Head of caudate nucleus (tissue), 42 donors: ENCODE measurements around the gene SULT2B1.
"Not testable (repeated sequence)": the region's sequence is repeated elsewhere in the genome, so short reads cannot be mapped to it uniquely, and the experiment has no call there.

Experiments
- DNase-seq, 42 donors: peaks; one replicate each; pipeline versions ENCODE4 v3.0.0 to v3.0.0-alpha.2; 2020 to 2021; ENCODE audit warnings: mixed read lengths in 7 of 42
- intact Hi-C: fragments of 100-400 bp; cut with DNase I; formaldehyde crosslinking; loops from one replicate; pipeline ENCODE4 v1.15.0; 2022

Gene SULT2B1

GRCh38 chr19:48551437-48552302 lies at the start of gene SULT2B1:
Gene SULT2B1 (plus strand): TSS chr19:48552172. CDS start chr19:48552253, 81 bp downstream.
- intact Hi-C loops: no loop called here
- no peak for DNase-seq

DNA sequence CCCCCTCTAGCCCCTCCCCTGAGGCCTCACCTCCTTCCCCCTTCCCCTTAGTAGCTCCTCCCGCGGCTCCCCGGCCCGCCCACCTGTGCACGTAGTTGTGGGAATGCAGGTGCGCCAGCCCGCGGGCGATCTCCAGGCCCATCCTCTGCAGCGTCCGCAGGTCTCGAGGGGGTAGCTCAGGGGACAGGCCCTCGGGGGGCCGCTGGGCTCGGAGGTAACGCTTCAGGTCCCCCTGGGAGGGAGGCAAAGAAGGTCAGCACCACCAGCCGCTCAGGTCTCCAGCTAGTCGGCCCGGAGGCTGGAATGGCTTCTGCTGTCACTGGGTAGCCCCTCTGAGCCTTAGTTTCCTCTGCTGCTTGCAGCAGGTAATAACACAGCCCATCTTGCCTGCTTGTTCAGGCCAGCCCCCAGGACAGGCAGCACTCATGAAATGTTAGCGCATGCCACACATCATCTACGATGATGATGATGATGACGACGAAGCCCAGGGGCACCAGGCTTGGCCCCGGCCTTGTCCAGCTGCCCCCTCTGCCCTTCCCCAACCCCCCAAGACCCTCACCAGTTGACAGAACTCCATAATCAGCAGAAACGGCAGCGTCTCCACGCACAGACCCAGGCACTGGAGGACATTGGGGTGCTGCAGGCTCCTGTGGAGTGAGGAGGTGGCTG lies 49.5 kb upstream of the SULT2B1 start:
- peak in 1 of 42 donors; percentile 24 for DNase-seq
- intact Hi-C loops: no loop called here

- intact Hi-C loops: no loop called here
- DNase-seq: no peak
These were observed 45.7 kb upstream of the SULT2B1 start for GRCh38 chr19:48506138-48506733.

- no peak for DNase-seq
- intact Hi-C loops: no loop called here
These were observed 44.0 kb upstream of the SULT2B1 start for GRCh38 chr19:48507911-48508439.

DNA sequence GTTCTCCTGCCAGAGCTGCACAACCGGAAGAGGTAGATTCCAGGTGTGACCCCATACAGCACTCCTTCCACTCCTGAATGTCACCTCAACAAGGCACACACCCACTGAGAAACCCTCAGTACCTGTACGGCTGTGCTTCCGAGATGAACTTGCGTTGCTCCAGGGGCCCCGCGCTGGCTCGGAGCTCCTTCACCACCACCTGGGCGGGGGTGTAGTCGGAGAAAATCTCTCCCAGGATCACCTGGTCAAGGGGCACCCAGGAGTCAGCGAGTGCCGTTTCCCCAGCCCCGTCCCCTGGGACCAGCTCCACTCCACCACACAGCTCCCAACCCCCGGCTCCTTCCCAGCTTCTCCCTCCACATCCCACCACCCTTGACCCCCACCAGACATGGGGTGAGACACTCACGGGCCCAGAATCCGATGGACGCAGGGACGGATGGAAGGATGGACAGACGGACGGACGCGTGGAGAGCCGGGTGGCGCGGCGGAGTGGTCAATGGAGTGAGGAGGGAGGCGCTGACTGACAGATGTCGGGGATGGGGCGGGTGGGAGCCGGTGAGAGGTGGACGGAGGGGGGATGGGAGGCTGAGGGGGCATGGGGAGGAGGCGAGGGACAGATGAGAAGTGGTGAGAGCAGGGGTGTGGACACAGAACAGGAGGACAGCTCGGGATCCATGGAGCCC lies 43.1 kb upstream of the SULT2B1 start:
- DNase-seq: no peak
- intact Hi-C loops: no loop called here

- peak in 35 of 42 donors; percentile 33 to 86 (median 61) for DNase-seq
- intact Hi-C loops: no loop called here
These were observed 42.3 kb upstream of the SULT2B1 start for GRCh38 chr19:48509467-48510194.

DNA sequence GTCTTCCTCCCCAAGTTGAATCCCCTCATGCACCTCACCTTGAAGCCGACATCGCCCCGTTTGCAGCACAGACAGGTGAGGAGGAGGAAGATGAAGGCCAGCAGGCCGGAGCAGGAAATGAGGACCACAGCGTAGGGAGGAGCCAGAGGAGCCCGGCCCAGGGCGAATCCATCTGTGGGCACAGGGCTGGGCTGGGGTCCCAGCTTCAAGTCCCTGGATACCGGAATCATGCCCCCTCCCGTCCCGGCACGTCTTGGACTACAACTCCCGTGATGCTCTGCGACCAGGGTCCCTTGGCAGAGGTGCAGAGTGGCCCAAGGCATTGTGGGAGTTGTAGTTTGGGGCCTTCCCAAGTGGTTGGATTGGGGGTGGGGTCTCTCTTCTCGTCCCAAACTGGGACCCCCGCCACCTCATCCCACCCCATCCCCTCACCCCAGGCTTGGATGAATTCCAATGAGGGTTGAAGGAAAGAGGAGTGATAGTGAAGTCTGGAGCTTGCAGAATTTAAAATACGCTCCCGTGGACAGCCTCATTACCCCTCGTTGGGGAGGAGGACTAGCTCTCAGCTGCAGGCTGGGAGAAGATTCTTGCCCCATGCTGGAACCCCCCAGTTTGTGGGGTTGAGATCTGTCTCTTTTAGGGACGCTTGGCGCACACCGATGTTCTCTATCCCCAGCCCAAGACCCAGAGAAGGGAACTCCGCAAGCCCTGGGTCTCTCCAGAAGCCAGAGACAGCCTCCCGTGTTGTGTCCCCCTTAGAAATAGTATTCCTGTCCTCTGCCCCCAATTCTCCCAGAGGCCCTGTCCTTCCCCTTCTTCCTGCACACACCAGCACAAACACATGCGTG lies 41.3 kb upstream of the SULT2B1 start:
- intact Hi-C loops: no loop called here
- DNase-seq: peak; percentile 83 to 97 (median 91)

- intact Hi-C loops: no loop called here
- peak in 15 of 42 donors; percentile 5 to 55 (median 36) for DNase-seq
These were observed 40.6 kb upstream of the SULT2B1 start for GRCh38 chr19:48511321-48511731.

DNA sequence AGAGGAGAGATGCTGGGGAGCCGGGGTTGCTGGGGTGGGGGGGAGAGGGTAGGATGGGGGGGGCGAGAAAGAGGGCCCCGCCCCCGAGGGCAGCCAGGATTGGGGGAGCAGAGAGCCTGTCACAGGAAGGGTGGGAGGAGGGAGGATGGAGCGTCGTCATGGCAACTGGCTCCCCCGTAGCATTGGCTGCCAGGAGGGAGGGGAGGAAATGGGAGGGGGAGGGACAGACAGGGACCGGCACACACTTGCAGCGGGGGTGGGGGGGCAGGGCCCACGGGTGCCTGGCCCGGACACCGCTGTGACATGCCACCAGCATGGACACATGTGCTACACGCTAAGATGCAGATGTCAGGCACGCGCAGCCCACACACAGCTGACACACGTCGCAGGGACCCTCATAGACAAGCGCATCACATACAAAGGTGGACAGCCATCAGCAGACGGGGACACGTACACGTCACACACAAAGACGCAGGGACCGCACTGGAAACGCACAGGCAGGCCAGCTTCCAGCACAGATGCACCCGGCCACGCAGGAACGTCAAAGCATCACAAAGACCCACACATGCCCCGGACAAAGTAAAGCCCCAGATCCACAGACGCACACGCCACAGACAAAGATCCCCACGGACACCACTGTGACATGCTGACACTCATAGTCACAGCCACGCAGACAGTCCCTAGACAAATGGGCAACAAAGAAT lies 40.0 kb upstream of the SULT2B1 start, which contains the start of gene LMTK3:
TSS of gene LMTK3 (minus strand) at position 36 of the 704 bp plus-strand sequence. CDS start 259 bp downstream, outside the sequence.
- intact Hi-C loops: no loop called here
- peak; percentile 86 to 98 (median 94) for DNase-seq

DNA sequence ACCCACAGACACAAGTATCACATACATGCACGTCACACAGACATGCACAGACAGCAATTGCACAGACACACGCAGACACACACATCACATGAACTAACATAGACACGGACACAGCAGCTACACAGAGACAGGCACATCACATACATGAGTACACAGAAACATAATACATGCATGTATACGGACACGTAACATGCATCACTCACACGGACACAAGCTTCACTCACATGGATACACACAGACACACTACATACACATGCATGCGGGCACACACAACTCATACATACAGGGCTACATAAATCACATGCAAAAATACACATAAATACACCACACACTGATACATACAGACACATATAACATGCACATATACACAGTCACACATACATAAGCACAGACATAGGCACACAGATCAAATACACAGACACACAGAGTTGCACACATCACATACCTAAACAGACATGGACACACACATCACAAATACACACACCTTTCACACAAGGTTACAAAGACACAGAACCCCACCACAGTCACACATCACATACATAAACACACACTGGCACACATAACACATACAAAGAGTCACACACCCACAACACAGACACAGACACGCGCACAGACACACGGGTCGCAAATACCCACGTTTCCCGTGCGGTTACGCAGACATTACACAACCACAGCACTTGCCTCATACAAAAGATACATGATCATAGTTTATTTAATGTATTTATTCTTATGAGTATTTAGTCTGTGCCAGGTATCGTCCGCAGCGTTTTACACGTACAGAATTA lies 39.3 kb upstream of the SULT2B1 start:
- peak in 14 of 42 donors; percentile 18 to 52 (median 44) for DNase-seq

GRCh38 chr19:48513289-48514122 lies 38.5 kb upstream of the SULT2B1 start:
- DNase-seq: peak; percentile 78 to 97 (median 91)
- intact Hi-C loops: no loop called here

More for the DNA sequence above, 39.3 kb upstream of the SULT2B1 start:
- intact Hi-C loops: no loop called here

DNA sequence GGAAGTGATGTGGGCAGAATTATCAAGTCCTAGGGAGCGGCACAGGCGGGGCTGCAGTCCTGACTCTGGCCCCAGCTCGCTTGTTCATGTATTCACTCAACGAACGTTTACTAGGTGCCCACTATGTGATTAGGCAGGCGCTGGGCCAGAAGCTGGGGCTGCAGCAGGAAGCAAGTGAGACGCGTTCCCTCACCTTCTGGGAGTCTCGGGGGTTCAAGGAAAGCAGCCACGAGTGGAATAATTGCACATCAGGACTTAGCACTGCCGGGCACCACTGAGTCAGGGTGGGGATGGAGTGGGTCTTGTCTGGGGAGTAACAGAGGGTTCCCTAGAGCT lies 37.9 kb upstream of the SULT2B1 start:
- DNase-seq: no peak
- intact Hi-C loops: no loop called here

DNA sequence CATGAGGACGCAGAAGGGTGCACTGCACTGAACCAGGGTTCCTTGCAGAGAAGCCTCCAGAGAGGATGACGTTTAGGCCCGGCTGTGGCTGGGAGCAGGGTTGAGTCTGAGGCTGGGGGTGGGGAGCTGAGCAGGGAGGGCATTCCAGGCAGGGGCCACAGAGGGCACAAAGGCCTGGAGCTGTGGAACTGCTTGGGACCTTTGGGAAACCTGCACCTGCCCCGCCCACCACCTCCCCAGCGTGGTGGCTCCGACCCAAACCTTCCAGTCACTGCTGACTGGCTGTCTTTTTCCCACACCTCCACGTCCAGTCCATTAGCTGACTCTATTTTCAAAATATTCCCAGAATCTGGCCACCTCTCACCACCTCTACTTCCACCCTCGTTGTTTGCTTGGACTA lies 35.4 kb upstream of the SULT2B1 start:
- DNase-seq: no peak
- intact Hi-C loops: no loop called here

DNA sequence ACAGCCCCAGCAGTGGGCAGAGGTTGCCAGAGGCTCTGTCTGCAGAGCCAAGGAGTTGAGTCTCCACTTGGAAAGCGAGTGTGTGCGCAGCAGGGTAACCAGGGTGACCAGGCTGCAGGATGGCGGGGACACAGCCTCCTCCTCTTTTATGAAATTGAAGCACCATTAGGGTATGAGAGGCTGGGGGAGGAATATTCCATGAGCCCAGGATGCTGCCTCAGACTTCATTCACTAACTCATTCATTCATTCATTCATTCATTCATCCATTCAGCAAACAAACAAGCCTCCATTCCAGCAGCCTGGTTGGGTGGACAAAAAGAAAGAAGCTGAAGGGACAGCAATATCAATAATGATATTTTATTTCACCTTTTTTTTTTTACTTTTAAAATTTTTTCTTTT lies 33.8 kb upstream of the SULT2B1 start:
- intact Hi-C loops: no loop called here
- DNase-seq: no peak

DNA sequence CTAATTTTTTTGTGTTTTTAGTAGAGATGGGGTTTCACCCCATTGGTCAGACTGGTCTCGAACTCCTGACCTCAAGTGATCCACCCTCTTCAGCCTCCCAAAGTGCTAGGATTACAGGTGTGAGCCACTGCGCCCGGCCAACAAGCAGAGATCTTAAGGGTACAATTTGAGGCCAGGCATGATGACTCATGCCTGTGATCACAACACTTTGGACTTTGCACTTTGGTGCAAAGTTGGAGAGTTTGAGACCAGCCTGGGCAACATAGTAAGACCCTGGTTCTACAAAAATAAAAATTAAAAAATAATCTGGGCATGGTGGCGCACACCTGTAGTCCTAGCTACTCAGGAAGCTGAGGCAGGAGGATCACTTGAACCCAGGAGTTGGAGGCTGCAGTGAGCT lies 32.5 kb upstream of the SULT2B1 start:
- DNase-seq, intact Hi-C loops: not testable (repeated sequence)
